AG04449 (cell line): ENCODE measurements around the gene PTK6.

Experiments used
- CTCF ChIA-PET: fragments of 350-600 bp; formaldehyde crosslinking; extraction: SDS; loops from one replicate; lab custom pipeline; 2021; ENCODE audit warnings: antibody characterized with exemption; lab: Yijun Ruan, JAX
- POLR2A ChIA-PET: fragments of 400-600, 350-600 bp; formaldehyde crosslinking; extraction: SDS; loops from one replicate; lab custom pipeline; 2020; ENCODE audit warnings: antibody characterized with exemption, inconsistent platforms; lab: Yijun Ruan, JAX
- DNase-seq: peaks from one replicate; pipeline ENCODE4 v3.0.0-alpha.2; 2010; ENCODE audit warnings: low read depth, low spot score
- H3K4me3 ChIP-seq: 2 replicates; pipeline ENCODE4 v1.5.1; 2011; ENCODE audit warnings: low read depth, mild to moderate bottlenecking, control low read depth, low read length
- CTCF ChIP-seq: IDR thresholded peaks from one replicate; pipeline ENCODE4 v1.5.1; 2011; ENCODE audit warnings: mild to moderate bottlenecking, moderate library complexity, low read length, control low read depth, inconsistent platforms; ENCODE audit not compliant: insufficient read depth; ENCODE audit errors: missing control alignments

Gene PTK6

GRCh38 chr20:63498960-63499337, 38.2 kb downstream of the PTK6 start, which contains the start of gene EEF1A2:
EEF1A2 (minus strand) TSS chr20:63499083; CDS start chr20:63497763, 1,320 bp downstream.
- peak within 1 kb of the TSS; percentile 18; the same call in 1 of the 2 replicates for H3K4me3 ChIP-seq
- TF ChIP-seq CTCF: no peak
- CTCF ChIA-PET: no interaction called here
- POLR2A ChIA-PET: no interaction called here
- DNase-seq: no peak

GRCh38 chr20:63497946-63498935, 38.9 kb downstream of the PTK6 start:
- POLR2A ChIA-PET: interaction anchor here (2.1 kb wide), 1 partner anchor 23 kb away, joined by 7 read pairs; the partner anchor contains the start of gene PPDPF
- CTCF ChIA-PET: interaction anchor here (2.0 to 2.9 kb wide), 5 partner anchors 7 to 474 kb away, joined by 6 to 26 read pairs (median 15); no protein-coding TSS in a partner anchor
- TF ChIP-seq CTCF: no peak
- no peak overlapping the region for H3K4me3 ChIP-seq
- no peak for DNase-seq

- no peak for TF ChIP-seq CTCF
- H3K4me3 ChIP-seq: no peak overlapping the region
- ChIA-PET POLR2A (interaction anchor here (2.1 kb wide), 1 partner anchor 24 kb away, joined by 7 read pairs; the partner anchor contains the start of gene PPDPF), CTCF (interaction anchor here (1.0 to 2.9 kb wide), 25 partner anchors 8 to 630 kb away, joined by 3 to 26 read pairs (median 5); partner anchors contain the start of genes PPDPF, PTK6 and SAMD10)
- no peak for DNase-seq
Observed at GRCh38 chr20:63497138-63497945, 39.8 kb downstream of the PTK6 start.

GRCh38 chr20:63496596-63497120, 40.5 kb downstream of the PTK6 start:
- ChIA-PET CTCF (interaction anchor here (0.7 to 2.9 kb wide), 35 partner anchors 9 to 631 kb away, joined by 3 to 26 read pairs (median 4); partner anchors contain the start of genes PPDPF, PTK6 and SAMD10), POLR2A (interaction anchor here (2.1 kb wide), 1 partner anchor 24 kb away, joined by 7 read pairs; the partner anchor contains the start of gene PPDPF)
- DNase-seq: no peak
- no peak for TF ChIP-seq CTCF
- H3K4me3 ChIP-seq: no peak overlapping the region; the same call in 1 of the 2 replicates

- POLR2A ChIA-PET: interaction anchor here (2.1 kb wide), 1 partner anchor 25 kb away, joined by 7 read pairs; the partner anchor contains the start of gene PPDPF
- H3K4me3 ChIP-seq: peak overlapping the region; percentile 23
Observed at GRCh38 chr20:63495741-63496595, 41.2 kb downstream of the PTK6 start.

More at GRCh38 chr20:63495741-63496595, 41.2 kb downstream of the PTK6 start:
- TF ChIP-seq CTCF: peak; percentile 95
- CTCF ChIA-PET: interaction anchor here (0.7 to 2.9 kb wide), 35 partner anchors 9 to 728 kb away, joined by 3 to 26 read pairs (median 4); partner anchors contain the start of genes PPDPF, PTK6 and SAMD10
- DNase-seq: no peak
